Measurements from ENCODE around the gene CMSS1. TPM values are rescaled to one million over a fixed set of nuclear protein-coding genes. Genes with fewer than 3 reads are reported as not detected.

CMSS1 gene
- total RNA-seq, 1 experiment from 2014 or later: 64.1 TPM

DNA sequence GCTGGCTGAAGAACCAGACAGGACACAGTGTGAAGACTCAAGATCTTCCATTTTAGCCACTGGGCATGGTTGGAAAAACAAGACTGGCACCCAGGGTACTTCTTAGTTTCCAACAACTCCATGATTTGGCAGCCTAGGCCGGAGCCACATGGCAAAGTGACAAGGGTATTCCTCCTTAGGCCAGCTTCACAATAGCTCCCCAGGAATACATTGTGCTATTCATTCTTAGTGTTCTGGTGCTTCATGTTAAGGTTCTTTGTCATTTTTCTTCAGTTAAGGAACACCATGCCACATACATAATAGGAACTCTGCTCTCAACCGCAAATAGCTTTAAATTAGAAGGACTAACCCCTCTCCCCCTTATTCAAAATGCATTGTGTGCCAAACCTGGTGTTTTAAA lies 304.7 kb downstream of the CMSS1 start (continued):
- TF ChIP-seq CEBPB (IDR thresholded peaks at IDR 0.05; ENCODE audit: low read depth) (no peak), POLR2AphosphoS5 (IDR thresholded peaks at IDR 0.05; ENCODE audit: low read depth, low read length) (no peak), POLR2A (IDR thresholded peaks at IDR 0.05; ENCODE audit: borderline replicate concordance, extremely low read depth, insufficient read depth, insufficient read length) (no peak), EZH2phosphoT487 (IDR thresholded peaks at IDR 0.05; ENCODE audit: borderline replicate concordance) (no peak), CBX3 (IDR thresholded peaks at IDR 0.05; ENCODE audit: low read depth) (no peak), ELF1 (IDR thresholded peaks at IDR 0.05; ENCODE audit: borderline replicate concordance, low read depth) (no peak), TCF7L2 (IDR thresholded peaks at IDR 0.05; ENCODE audit: borderline replicate concordance, extremely low read depth, insufficient read depth, insufficient read length) (no peak), RAD21 (IDR thresholded peaks at IDR 0.05; ENCODE audit: low read depth) (no peak)
- TF ChIP-seq, protein P1, sequence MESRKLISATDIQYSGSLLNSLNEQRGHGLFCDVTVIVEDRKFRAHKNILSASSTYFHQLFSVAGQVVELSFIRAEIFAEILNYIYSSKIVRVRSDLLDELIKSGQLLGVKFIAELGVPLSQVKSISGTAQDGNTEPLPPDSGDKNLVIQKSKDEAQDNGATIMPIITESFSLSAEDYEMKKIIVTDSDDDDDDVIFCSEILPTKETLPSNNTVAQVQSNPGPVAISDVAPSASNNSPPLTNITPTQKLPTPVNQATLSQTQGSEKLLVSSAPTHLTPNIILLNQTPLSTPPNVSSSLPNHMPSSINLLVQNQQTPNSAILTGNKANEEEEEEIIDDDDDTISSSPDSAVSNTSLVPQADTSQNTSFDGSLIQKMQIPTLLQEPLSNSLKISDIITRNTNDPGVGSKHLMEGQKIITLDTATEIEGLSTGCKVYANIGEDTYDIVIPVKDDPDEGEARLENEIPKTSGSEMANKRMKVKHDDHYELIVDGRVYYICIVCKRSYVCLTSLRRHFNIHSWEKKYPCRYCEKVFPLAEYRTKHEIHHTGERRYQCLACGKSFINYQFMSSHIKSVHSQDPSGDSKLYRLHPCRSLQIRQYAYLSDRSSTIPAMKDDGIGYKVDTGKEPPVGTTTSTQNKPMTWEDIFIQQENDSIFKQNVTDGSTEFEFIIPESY (IDR thresholded peaks at IDR 0.05; ENCODE audit: extremely low read depth, insufficient replicate concordance, low read length): no peak

DNA sequence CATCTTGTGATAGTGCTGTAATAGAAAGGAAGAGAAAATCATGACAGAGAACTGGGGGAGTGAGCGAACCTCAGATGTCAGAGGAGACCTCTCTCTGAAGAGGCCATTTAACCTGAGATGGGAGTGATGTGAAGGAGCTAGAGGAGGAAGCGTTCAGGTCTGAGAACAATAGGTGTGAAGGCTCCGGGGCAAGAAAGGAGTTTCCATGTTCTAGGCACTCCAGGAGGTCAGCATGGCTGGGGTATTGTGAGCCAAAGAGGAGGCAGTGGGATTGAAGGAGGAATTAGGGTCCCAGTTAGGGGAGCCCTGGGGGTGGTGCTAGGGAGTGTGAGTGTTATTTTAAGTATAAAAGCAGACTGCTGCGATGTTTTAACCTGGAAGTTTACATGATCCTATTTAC lies 305.4 kb downstream of the CMSS1 start:
- no TSS peak for BruUV-seq (replicated peaks)
- H3K36me3 ChIP-seq (ENCODE audit: control insufficient read depth in 1 of 2, insufficient read depth in 2 of 2, low read length in 2 of 2): no peaks in the 10 kb centered on the region
- no peak overlapping the region for H2AFZ ChIP-seq (ENCODE audit: low read depth, low read length, poor library complexity, severe bottlenecking)
- no peak for ATAC-seq
- no peak overlapping the region for H3K9ac ChIP-seq (ENCODE audit: low read length)
- ChIA-PET POLR2A (no interaction called here), CTCF (no interaction called here), RAD21 (ENCODE audit: low non-redundant PET in 1 of 2, low total read pairs in 2 of 2, uncharacterized antibody in 2 of 2, unreplicated experiment in 2 of 2) (no interaction called here)
- intact Hi-C loops (cut with micrococcal nuclease): no loop called here
- no peak overlapping the region for H3K27ac ChIP-seq (ENCODE audit: low read depth, low read length)
- no peak overlapping the region for H3K4me3 ChIP-seq (replicated peaks in 1 of 2; ENCODE audit: low read depth in 1 of 2, low read length in 2 of 2)
- H3K27me3 ChIP-seq (ENCODE audit: insufficient read depth, low read length): no peaks in the 10 kb centered on the region
- no peaks in the 10 kb centered on the region for H3K9me3 ChIP-seq (ENCODE audit: control insufficient read depth in 1 of 2, insufficient read depth in 1 of 2, low read depth in 1 of 2, low read length in 2 of 2)
- no peaks in the 10 kb centered on the region for H3K79me2 ChIP-seq (ENCODE audit: insufficient read depth, low read length)
- DNase-seq (ENCODE audit: low read depth, low spot score): no peak
- no peaks in the 10 kb centered on the region for H3K9me2 ChIP-seq (ENCODE audit: insufficient read depth)
- H4K20me1 ChIP-seq (ENCODE audit: insufficient read depth): no peaks in the 10 kb centered on the region
- no peaks in the 10 kb centered on the region for H3K4me1 ChIP-seq (ENCODE audit: control insufficient read depth in 1 of 2, insufficient read depth in 2 of 2, low read length in 2 of 2)
- H3K4me2 ChIP-seq (ENCODE audit: low read length): no peak overlapping the region
- TF ChIP-seq RAD21 (IDR thresholded peaks at IDR 0.05; ENCODE audit: low read depth) (no peak), POLR2AphosphoS5 (IDR thresholded peaks at IDR 0.05; ENCODE audit: low read depth, low read length) (no peak), SIN3A (IDR thresholded peaks at IDR 0.05; ENCODE audit: low read depth) (no peak), ELF1 (IDR thresholded peaks at IDR 0.05; ENCODE audit: borderline replicate concordance, low read depth) (no peak), CBX3 (IDR thresholded peaks at IDR 0.05; ENCODE audit: low read depth) (no peak), POLR2A (IDR thresholded peaks at IDR 0.05; ENCODE audit: borderline replicate concordance, extremely low read depth, insufficient read depth, insufficient read length) (no peak), EGR1 (IDR thresholded peaks at IDR 0.05; ENCODE audit: low read depth) (no peak), ZFX (IDR thresholded peaks at IDR 0.05) (no peak), TCF7L2 (IDR thresholded peaks at IDR 0.05; ENCODE audit: borderline replicate concordance, extremely low read depth, insufficient read depth, insufficient read length) (no peak), CEBPB (IDR thresholded peaks at IDR 0.05; ENCODE audit: low read depth) (no peak), FOSL1 (IDR thresholded peaks at IDR 0.05; ENCODE audit: low read depth) (no peak), YY1 (IDR thresholded peaks at IDR 0.05; ENCODE audit: extremely low read depth, insufficient replicate concordance, low read depth, low read length) (no peak), EZH2 (IDR thresholded peaks at IDR 0.05) (no peak), EZH2phosphoT487 (IDR thresholded peaks at IDR 0.05; ENCODE audit: borderline replicate concordance) (no peak), ZNF274 (IDR thresholded peaks at IDR 0.05; ENCODE audit: low read depth, low read length) (no peak)
- TF ChIP-seq, protein P2, sequence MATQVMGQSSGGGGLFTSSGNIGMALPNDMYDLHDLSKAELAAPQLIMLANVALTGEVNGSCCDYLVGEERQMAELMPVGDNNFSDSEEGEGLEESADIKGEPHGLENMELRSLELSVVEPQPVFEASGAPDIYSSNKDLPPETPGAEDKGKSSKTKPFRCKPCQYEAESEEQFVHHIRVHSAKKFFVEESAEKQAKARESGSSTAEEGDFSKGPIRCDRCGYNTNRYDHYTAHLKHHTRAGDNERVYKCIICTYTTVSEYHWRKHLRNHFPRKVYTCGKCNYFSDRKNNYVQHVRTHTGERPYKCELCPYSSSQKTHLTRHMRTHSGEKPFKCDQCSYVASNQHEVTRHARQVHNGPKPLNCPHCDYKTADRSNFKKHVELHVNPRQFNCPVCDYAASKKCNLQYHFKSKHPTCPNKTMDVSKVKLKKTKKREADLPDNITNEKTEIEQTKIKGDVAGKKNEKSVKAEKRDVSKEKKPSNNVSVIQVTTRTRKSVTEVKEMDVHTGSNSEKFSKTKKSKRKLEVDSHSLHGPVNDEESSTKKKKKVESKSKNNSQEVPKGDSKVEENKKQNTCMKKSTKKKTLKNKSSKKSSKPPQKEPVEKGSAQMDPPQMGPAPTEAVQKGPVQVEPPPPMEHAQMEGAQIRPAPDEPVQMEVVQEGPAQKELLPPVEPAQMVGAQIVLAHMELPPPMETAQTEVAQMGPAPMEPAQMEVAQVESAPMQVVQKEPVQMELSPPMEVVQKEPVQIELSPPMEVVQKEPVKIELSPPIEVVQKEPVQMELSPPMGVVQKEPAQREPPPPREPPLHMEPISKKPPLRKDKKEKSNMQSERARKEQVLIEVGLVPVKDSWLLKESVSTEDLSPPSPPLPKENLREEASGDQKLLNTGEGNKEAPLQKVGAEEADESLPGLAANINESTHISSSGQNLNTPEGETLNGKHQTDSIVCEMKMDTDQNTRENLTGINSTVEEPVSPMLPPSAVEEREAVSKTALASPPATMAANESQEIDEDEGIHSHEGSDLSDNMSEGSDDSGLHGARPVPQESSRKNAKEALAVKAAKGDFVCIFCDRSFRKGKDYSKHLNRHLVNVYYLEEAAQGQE (IDR thresholded peaks at IDR 0.05; ENCODE audit: low read depth): no peak
- TF ChIP-seq, protein P3, sequence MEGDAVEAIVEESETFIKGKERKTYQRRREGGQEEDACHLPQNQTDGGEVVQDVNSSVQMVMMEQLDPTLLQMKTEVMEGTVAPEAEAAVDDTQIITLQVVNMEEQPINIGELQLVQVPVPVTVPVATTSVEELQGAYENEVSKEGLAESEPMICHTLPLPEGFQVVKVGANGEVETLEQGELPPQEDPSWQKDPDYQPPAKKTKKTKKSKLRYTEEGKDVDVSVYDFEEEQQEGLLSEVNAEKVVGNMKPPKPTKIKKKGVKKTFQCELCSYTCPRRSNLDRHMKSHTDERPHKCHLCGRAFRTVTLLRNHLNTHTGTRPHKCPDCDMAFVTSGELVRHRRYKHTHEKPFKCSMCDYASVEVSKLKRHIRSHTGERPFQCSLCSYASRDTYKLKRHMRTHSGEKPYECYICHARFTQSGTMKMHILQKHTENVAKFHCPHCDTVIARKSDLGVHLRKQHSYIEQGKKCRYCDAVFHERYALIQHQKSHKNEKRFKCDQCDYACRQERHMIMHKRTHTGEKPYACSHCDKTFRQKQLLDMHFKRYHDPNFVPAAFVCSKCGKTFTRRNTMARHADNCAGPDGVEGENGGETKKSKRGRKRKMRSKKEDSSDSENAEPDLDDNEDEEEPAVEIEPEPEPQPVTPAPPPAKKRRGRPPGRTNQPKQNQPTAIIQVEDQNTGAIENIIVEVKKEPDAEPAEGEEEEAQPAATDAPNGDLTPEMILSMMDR (IDR thresholded peaks at IDR 0.05 in 2 of 3, conservative IDR thresholded peaks at IDR 0.05 in 1 of 3; ENCODE audit: borderline replicate concordance in 1 of 3, insufficient read depth in 1 of 3, low read depth in 2 of 3, low read length in 2 of 3): no peak
